GM23338 (cell line): ENCODE data around the gene AMBRA1. TPM values are rescaled to one million over a fixed set of nuclear protein-coding genes. Genes with fewer than 3 reads are reported as not detected.

Source experiments
- ATAC-seq: fragments of 200-7000 bp; cut with Tn5 transposase; 3 replicates; pipeline ENCODE4 v1.9.1; 2020
- DNase-seq: peaks from one replicate; pipeline ENCODE4 v3.0.0-alpha.2; 2015; ENCODE audit warnings: low spot score
- H2AFZ ChIP-seq: fragments of 200-600 bp; sonication (generic); 2 replicates; pipeline ENCODE4 v1.8.0; 2016; ENCODE audit warnings: antibody characterized with exemption, mild to moderate bottlenecking, moderate library complexity
- H3F3A ChIP-seq: fragments of 200-600 bp; sonication (generic); replicated peaks from 2 replicates; pipeline ENCODE4 v1.8.0; 2017; ENCODE audit warnings: antibody characterized with exemption, mixed run types, low read depth
- H3K27ac ChIP-seq: fragments of 200-600 bp; sonication (generic); 2 replicates; pipeline ENCODE4 v1.6.1; 2016; ENCODE audit warnings: low read depth
- H3K27me3 ChIP-seq: fragments of 200-600 bp; sonication (generic); 2 replicates; pipeline ENCODE4 v1.8.0; 2016; ENCODE audit warnings: mild to moderate bottlenecking, mixed run types, moderate library complexity; ENCODE audit not compliant: insufficient read depth
- H3K36me3 ChIP-seq: fragments of 200-600 bp; sonication (generic); 2 replicates; pipeline ENCODE4 v1.8.0; 2016; ENCODE audit warnings: mild to moderate bottlenecking; ENCODE audit not compliant: insufficient read depth
- H3K4me1 ChIP-seq: fragments of 200-600 bp; sonication (generic); 2 replicates; pipeline ENCODE4 v1.8.0; 2016; ENCODE audit warnings: mild to moderate bottlenecking, moderate library complexity; ENCODE audit not compliant: insufficient read depth
- H3K4me2 ChIP-seq: fragments of 200-600 bp; sonication (generic); 2 replicates; pipeline ENCODE4 v1.7.1; 2017; ENCODE audit warnings: mixed run types
- H3K4me3 ChIP-seq: fragments of 200-600 bp; sonication (generic); 2 replicates; pipeline ENCODE4 v1.6.1; 2016; ENCODE audit warnings: mixed run types
- H3K79me2 ChIP-seq: fragments of 200-600 bp; sonication (generic); replicated peaks from 2 replicates; pipeline ENCODE4 v1.8.0; 2017; ENCODE audit warnings: mild to moderate bottlenecking; ENCODE audit not compliant: insufficient read depth
- H3K9me2 ChIP-seq: fragments of 200-600 bp; sonication (generic); 2 replicates; pipeline ENCODE4 v1.8.0; 2017; ENCODE audit not compliant: insufficient read depth
- H4K20me1 ChIP-seq: fragments of 200-600 bp; sonication (generic); replicated peaks from 2 replicates; pipeline ENCODE4 v1.8.0; 2017; ENCODE audit warnings: mild to moderate bottlenecking; ENCODE audit not compliant: insufficient read depth
- H3K27ac Mint-ChIP-seq: 2 replicates; pipeline ENCODE4 v1.8.0; 2020; ENCODE audit warnings: inconsistent platforms, mild to moderate bottlenecking, moderate library complexity, mixed read lengths
- H3K27me3 Mint-ChIP-seq: 3 replicates; pipeline ENCODE4 v1.8.0; 2022; ENCODE audit warnings: low read depth, mild to moderate bottlenecking, moderate library complexity, mixed read lengths, inconsistent platforms; ENCODE audit not compliant: insufficient read depth, poor library complexity
- H3K36me3 Mint-ChIP-seq: 3 replicates; pipeline ENCODE4 v1.8.0; 2021; ENCODE audit warnings: low read depth, mild to moderate bottlenecking, inconsistent platforms, moderate library complexity, mixed read lengths
- H3K4me1 Mint-ChIP-seq: 3 replicates; pipeline ENCODE4 v1.8.0; 2020; ENCODE audit warnings: mild to moderate bottlenecking, inconsistent platforms, mixed read lengths
- H3K4me3 Mint-ChIP-seq: 3 replicates; pipeline ENCODE4 v1.8.0; 2021; ENCODE audit warnings: moderate library complexity, mild to moderate bottlenecking, inconsistent platforms, mixed read lengths
- H3K9me3 Mint-ChIP-seq: 3 replicates; pipeline ENCODE4 v1.8.0; 2020; ENCODE audit warnings: moderate library complexity, mild to moderate bottlenecking, inconsistent platforms, mixed read lengths
- CREB1 ChIP-seq: fragments of 250-450 bp; sonication (Bioruptor Pico); IDR thresholded peaks from 2 replicates; pipeline ENCODE4 v1.5.0; 2020; ENCODE audit warnings: low read depth, mild to moderate bottlenecking, moderate library complexity
- EZH2 ChIP-seq: fragments of 200-600 bp; sonication (generic); IDR thresholded peaks from one replicate; pipeline ENCODE4 v1.8.0; 2017; ENCODE audit warnings: antibody characterized with exemption, mild to moderate bottlenecking, low read depth; ENCODE audit not compliant: unreplicated experiment
- EZH2phosphoT487 ChIP-seq: fragments of 200-600 bp; sonication (generic); IDR thresholded peaks from one replicate; pipeline ENCODE4 v1.8.1; 2018; ENCODE audit warnings: antibody characterized with exemption; ENCODE audit not compliant: unreplicated experiment
- JUNB ChIP-seq: IDR thresholded peaks from one replicate; pipeline ENCODE4 v1.6.1; 2016; ENCODE audit warnings: antibody characterized with exemption; ENCODE audit not compliant: unreplicated experiment
- NANOG ChIP-seq: IDR thresholded peaks from 2 replicates; pipeline ENCODE4 v1.6.1; 2016; ENCODE audit warnings: antibody characterized with exemption, borderline replicate concordance
- POLR2AphosphoS5 ChIP-seq: IDR thresholded peaks from 2 replicates; pipeline ENCODE4 v1.6.1; 2016; ENCODE audit warnings: antibody characterized with exemption, low read depth
- STAT1 ChIP-seq: IDR thresholded peaks from one replicate; pipeline ENCODE4 v1.6.1; 2016; ENCODE audit warnings: antibody characterized with exemption; ENCODE audit not compliant: unreplicated experiment
- ZNF331 ChIP-seq: fragments of 250-450 bp; sonication (Bioruptor Pico); IDR thresholded peaks from 2 replicates; pipeline ENCODE4 v1.5.0; 2020; ENCODE audit warnings: low read depth, mild to moderate bottlenecking, moderate library complexity
- polyA plus RNA-seq: library from polyadenylated mRNA; unstranded; fragments of >200 nt; fragmentation: Nextera tagmentation; extraction: Ambion mirVana; gene quantifications from 2 replicates; pipeline ENCODE4 v1.2.1, GENCODE V29; 2016
- total RNA-seq: library from RNA; depleted of rRNA; stranded (reverse); fragments of >200 nt; shearing (Covaris generic); gene quantifications from 2 replicates; pipeline ENCODE4 v1.2.3, GENCODE V29; 2014
- TF ChIP-seq, protein P1 (sequence below), 2 experiments: fragments of 200-600 bp in 1 of 2; sonication (generic) in 1 of 2; conservative IDR thresholded peaks; 2 replicates each; pipeline versions ENCODE4 v1.5.1 to v1.6.1; 2016 to 2017; ENCODE audit warnings: antibody characterized with exemption in 2 of 2, low read depth in 2 of 2, mild to moderate bottlenecking in 2 of 2, moderate library complexity in 1 of 2
- TF ChIP-seq, protein P2 (sequence below): IDR thresholded peaks from 2 replicates; pipeline ENCODE4 v1.6.1; 2016; ENCODE audit warnings: antibody characterized with exemption
- TF ChIP-seq, protein P3 (sequence below): IDR thresholded peaks from one replicate; pipeline ENCODE4 v1.6.1; 2018; ENCODE audit warnings: antibody characterized with exemption; ENCODE audit not compliant: unreplicated experiment

Gene AMBRA1
- total and polyA plus RNA-seq, 2 experiments from 2014 or later = 8.3 to 34.8 TPM

DNA sequence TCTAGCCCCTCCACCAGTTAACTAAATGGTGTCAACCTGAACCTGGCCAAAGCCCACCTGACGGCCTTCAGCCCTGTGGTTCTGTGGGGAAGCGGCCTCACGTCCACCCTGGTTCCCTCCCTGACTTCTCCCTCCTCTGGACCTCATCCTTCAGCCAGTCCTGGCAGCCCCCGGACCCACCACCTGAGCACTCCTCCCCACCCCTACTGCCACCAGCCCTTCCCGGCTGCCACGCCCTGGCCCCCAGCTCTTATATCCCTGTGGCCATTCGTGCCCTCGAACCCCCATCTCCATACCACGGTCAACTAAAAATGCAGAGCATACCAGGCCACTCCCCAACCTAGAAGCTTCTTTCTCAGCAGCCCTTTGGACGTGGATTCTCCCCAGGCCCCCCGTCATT lies 216.5 kb downstream of the AMBRA1 start:
- H3F3A ChIP-seq = peaks cover 28% of the 10 kb centered on the region
- H3K36me3 ChIP-seq = no peaks in the 10 kb centered on the region; the same call in 1 of the 2 replicates
- H3K79me2 ChIP-seq = no peaks in the 10 kb centered on the region
- no peak overlapping the region for H2AFZ ChIP-seq
- H3K36me3 Mint-ChIP-seq = peaks cover 30% of the 10 kb centered on the region
- H3K27me3 Mint-ChIP-seq = peaks cover 9% of the 10 kb centered on the region
- ATAC-seq (no peak), DNase-seq (no peak)
- no peak overlapping the region for H3K27ac Mint-ChIP-seq
- TF ChIP-seq, protein P1, sequence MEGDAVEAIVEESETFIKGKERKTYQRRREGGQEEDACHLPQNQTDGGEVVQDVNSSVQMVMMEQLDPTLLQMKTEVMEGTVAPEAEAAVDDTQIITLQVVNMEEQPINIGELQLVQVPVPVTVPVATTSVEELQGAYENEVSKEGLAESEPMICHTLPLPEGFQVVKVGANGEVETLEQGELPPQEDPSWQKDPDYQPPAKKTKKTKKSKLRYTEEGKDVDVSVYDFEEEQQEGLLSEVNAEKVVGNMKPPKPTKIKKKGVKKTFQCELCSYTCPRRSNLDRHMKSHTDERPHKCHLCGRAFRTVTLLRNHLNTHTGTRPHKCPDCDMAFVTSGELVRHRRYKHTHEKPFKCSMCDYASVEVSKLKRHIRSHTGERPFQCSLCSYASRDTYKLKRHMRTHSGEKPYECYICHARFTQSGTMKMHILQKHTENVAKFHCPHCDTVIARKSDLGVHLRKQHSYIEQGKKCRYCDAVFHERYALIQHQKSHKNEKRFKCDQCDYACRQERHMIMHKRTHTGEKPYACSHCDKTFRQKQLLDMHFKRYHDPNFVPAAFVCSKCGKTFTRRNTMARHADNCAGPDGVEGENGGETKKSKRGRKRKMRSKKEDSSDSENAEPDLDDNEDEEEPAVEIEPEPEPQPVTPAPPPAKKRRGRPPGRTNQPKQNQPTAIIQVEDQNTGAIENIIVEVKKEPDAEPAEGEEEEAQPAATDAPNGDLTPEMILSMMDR (conservative IDR thresholded peaks at IDR 0.05; ENCODE audit: low read depth in 2 of 2) = no peak
- no peak for TF ChIP-seq POLR2AphosphoS5
- TF ChIP-seq JUNB = no peak
- TF ChIP-seq, protein P2, sequence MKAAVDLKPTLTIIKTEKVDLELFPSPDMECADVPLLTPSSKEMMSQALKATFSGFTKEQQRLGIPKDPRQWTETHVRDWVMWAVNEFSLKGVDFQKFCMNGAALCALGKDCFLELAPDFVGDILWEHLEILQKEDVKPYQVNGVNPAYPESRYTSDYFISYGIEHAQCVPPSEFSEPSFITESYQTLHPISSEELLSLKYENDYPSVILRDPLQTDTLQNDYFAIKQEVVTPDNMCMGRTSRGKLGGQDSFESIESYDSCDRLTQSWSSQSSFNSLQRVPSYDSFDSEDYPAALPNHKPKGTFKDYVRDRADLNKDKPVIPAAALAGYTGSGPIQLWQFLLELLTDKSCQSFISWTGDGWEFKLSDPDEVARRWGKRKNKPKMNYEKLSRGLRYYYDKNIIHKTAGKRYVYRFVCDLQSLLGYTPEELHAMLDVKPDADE = no peak
- TF ChIP-seq EZH2 = no peak
- no peak for TF ChIP-seq ZNF331 (CRISPR knock-in tag)
- no peak for TF ChIP-seq STAT1
- TF ChIP-seq, protein P3, sequence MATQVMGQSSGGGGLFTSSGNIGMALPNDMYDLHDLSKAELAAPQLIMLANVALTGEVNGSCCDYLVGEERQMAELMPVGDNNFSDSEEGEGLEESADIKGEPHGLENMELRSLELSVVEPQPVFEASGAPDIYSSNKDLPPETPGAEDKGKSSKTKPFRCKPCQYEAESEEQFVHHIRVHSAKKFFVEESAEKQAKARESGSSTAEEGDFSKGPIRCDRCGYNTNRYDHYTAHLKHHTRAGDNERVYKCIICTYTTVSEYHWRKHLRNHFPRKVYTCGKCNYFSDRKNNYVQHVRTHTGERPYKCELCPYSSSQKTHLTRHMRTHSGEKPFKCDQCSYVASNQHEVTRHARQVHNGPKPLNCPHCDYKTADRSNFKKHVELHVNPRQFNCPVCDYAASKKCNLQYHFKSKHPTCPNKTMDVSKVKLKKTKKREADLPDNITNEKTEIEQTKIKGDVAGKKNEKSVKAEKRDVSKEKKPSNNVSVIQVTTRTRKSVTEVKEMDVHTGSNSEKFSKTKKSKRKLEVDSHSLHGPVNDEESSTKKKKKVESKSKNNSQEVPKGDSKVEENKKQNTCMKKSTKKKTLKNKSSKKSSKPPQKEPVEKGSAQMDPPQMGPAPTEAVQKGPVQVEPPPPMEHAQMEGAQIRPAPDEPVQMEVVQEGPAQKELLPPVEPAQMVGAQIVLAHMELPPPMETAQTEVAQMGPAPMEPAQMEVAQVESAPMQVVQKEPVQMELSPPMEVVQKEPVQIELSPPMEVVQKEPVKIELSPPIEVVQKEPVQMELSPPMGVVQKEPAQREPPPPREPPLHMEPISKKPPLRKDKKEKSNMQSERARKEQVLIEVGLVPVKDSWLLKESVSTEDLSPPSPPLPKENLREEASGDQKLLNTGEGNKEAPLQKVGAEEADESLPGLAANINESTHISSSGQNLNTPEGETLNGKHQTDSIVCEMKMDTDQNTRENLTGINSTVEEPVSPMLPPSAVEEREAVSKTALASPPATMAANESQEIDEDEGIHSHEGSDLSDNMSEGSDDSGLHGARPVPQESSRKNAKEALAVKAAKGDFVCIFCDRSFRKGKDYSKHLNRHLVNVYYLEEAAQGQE = no peak
- TF ChIP-seq CREB1 (CRISPR knock-in tag) = no peak
- no peak for TF ChIP-seq NANOG
- no peak for TF ChIP-seq EZH2phosphoT487
- H3K4me1 Mint-ChIP-seq = peaks cover 10% of the 10 kb centered on the region; the same call in 2 of the 3 replicates
- peaks cover 7% of the 10 kb centered on the region for H3K4me1 ChIP-seq
- no peak overlapping the region for H3K4me2 ChIP-seq
- no peaks in the 10 kb centered on the region for H3K9me3 Mint-ChIP-seq
- no peaks in the 10 kb centered on the region for H3K27me3 ChIP-seq
- H3K4me3 Mint-ChIP-seq = no peak overlapping the region
- peaks cover 4% of the 10 kb centered on the region; the same call in 1 of the 2 replicates for H4K20me1 ChIP-seq
- H3K9me2 ChIP-seq = no peaks in the 10 kb centered on the region
- H3K4me3 ChIP-seq = no peak overlapping the region
- H3K27ac ChIP-seq = no peak overlapping the region
